ENCODE results near the gene TFG.

GRCh38 chr3:100697172-100697571, 12.1 kb upstream of the TFG start:
- TF ChIP-seq CTCF (IDR thresholded peaks at IDR 0.05) = no peak
- no peak for TF ChIP-seq POLR2A (IDR thresholded peaks at IDR 0.05)
- no peak for TF ChIP-seq EP300 (IDR thresholded peaks at IDR 0.05)
- no peak for TF ChIP-seq POLR2AphosphoS5 (IDR thresholded peaks at IDR 0.05)

Measured in stomach (tissue), 4 donors.